Measurements from ENCODE around the gene GPR176.

DNA sequence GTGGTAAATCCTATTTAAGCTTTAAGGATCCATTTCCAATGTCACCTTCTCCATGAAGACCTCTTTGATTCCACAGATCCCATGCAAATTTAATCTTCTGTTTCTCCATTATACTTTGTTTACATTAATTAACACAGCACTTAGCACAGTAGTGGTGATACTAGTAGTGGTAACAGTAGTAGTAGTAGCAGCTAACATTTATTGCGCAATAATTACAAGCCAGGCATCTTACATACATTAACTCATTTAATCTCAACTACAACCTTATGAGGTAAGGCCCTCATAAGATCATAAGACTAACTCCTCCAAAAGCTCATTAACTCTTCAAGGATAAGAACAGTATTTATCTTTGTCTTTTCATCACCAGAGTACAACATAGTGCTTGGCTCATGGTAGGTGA, 82.6 kb downstream of the GPR176 start:
- TF ChIP-seq EZH2 (IDR thresholded peaks at IDR 0.05; ENCODE audit: borderline replicate concordance, insufficient read depth, low read length, poor library complexity, severe bottlenecking) (no peak), TAF1 (IDR thresholded peaks at IDR 0.05; ENCODE audit: low read depth) (no peak), RAD21 (conservative IDR thresholded peaks at IDR 0.05) (no peak), POLR2AphosphoS5 (IDR thresholded peaks at IDR 0.05) (no peak), MXI1 (conservative IDR thresholded peaks at IDR 0.05; ENCODE audit: poor library complexity, severe bottlenecking) (no peak), SMC3 (conservative IDR thresholded peaks at IDR 0.05; ENCODE audit: poor library complexity) (no peak), EP300 (conservative IDR thresholded peaks at IDR 0.05; ENCODE audit: poor library complexity, severe bottlenecking) (no peak)
- TF ChIP-seq, protein P1, sequence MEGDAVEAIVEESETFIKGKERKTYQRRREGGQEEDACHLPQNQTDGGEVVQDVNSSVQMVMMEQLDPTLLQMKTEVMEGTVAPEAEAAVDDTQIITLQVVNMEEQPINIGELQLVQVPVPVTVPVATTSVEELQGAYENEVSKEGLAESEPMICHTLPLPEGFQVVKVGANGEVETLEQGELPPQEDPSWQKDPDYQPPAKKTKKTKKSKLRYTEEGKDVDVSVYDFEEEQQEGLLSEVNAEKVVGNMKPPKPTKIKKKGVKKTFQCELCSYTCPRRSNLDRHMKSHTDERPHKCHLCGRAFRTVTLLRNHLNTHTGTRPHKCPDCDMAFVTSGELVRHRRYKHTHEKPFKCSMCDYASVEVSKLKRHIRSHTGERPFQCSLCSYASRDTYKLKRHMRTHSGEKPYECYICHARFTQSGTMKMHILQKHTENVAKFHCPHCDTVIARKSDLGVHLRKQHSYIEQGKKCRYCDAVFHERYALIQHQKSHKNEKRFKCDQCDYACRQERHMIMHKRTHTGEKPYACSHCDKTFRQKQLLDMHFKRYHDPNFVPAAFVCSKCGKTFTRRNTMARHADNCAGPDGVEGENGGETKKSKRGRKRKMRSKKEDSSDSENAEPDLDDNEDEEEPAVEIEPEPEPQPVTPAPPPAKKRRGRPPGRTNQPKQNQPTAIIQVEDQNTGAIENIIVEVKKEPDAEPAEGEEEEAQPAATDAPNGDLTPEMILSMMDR (IDR thresholded peaks at IDR 0.05; ENCODE audit: poor library complexity, severe bottlenecking), result no peak
- TF ChIP-seq, protein P2, sequence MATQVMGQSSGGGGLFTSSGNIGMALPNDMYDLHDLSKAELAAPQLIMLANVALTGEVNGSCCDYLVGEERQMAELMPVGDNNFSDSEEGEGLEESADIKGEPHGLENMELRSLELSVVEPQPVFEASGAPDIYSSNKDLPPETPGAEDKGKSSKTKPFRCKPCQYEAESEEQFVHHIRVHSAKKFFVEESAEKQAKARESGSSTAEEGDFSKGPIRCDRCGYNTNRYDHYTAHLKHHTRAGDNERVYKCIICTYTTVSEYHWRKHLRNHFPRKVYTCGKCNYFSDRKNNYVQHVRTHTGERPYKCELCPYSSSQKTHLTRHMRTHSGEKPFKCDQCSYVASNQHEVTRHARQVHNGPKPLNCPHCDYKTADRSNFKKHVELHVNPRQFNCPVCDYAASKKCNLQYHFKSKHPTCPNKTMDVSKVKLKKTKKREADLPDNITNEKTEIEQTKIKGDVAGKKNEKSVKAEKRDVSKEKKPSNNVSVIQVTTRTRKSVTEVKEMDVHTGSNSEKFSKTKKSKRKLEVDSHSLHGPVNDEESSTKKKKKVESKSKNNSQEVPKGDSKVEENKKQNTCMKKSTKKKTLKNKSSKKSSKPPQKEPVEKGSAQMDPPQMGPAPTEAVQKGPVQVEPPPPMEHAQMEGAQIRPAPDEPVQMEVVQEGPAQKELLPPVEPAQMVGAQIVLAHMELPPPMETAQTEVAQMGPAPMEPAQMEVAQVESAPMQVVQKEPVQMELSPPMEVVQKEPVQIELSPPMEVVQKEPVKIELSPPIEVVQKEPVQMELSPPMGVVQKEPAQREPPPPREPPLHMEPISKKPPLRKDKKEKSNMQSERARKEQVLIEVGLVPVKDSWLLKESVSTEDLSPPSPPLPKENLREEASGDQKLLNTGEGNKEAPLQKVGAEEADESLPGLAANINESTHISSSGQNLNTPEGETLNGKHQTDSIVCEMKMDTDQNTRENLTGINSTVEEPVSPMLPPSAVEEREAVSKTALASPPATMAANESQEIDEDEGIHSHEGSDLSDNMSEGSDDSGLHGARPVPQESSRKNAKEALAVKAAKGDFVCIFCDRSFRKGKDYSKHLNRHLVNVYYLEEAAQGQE (IDR thresholded peaks at IDR 0.05; ENCODE audit: borderline replicate concordance), result no peak
